Keratinocyte (primary cell): Measurements from ENCODE around the gene SSH2. TPM values are rescaled to one million over a fixed set of nuclear protein-coding genes. Genes with fewer than 3 reads are reported as not detected.

Experiments used
- DNase-seq: peaks from one replicate; pipeline ENCODE4 v3.0.0-alpha.2; 2011; ENCODE audit warnings: low read depth, missing footprints, low spot score
- FAIRE-seq: peaks from 2 replicates; lab custom pipeline; 2011; peaks lifted over from hg19 to GRCh38; lab: Jason Lieb, UNC
- H2AFZ ChIP-seq: 2 replicates; pipeline ENCODE4 v1.6.0; 2012; ENCODE audit warnings: low read length, control low read depth, inconsistent platforms; ENCODE audit not compliant: control insufficient read depth
- H3K27ac ChIP-seq: 2 replicates; pipeline ENCODE4 v1.5.1; 2011; ENCODE audit warnings: low read length; ENCODE audit not compliant: control insufficient read depth, insufficient read depth
- H3K27me3 ChIP-seq: 3 replicates; pipeline ENCODE4 v1.6.0; 2011; ENCODE audit warnings: low read length; ENCODE audit not compliant: control insufficient read depth, insufficient read depth; ENCODE audit errors: extremely low read depth
- H3K36me3 ChIP-seq, 2 experiments: 2 replicates in 1 of 2; 3 replicates in 1 of 2; pipeline ENCODE4 v1.5.1; 2011; ENCODE audit warnings: low read length in 2 of 2, mild to moderate bottlenecking in 1 of 2; ENCODE audit not compliant: control insufficient read depth in 2 of 2, insufficient read depth in 2 of 2; ENCODE audit errors: extremely low read depth in 1 of 2
- H3K4me1 ChIP-seq: 3 replicates; pipeline ENCODE4 v1.5.1; 2011; ENCODE audit warnings: low read length; ENCODE audit not compliant: control insufficient read depth, insufficient read depth; ENCODE audit errors: extremely low read depth
- H3K4me2 ChIP-seq: 3 replicates; pipeline ENCODE4 v1.6.0; 2011; ENCODE audit warnings: low read depth, low read length; ENCODE audit not compliant: control insufficient read depth, insufficient read depth; ENCODE audit errors: extremely low read depth
- H3K4me3 ChIP-seq, 3 experiments: fragments of 200-600 bp in 1 of 3; sonication (generic) in 1 of 3; 2 replicates in 2 of 3; 3 replicates in 1 of 3; pipeline ENCODE4 v1.5.1; 2011 to 2016; ENCODE audit warnings: low read length in 3 of 3, mild to moderate bottlenecking in 3 of 3, control low read depth in 2 of 3, inconsistent platforms in 1 of 3, low read depth in 1 of 3, mixed read lengths in 1 of 3, mixed run types in 1 of 3, moderate library complexity in 1 of 3; ENCODE audit not compliant: control insufficient read depth in 2 of 3, insufficient read depth in 2 of 3; ENCODE audit errors: extremely low read depth in 1 of 3
- H3K79me2 ChIP-seq: 2 replicates; pipeline ENCODE4 v1.6.0; 2012; ENCODE audit warnings: low read length; ENCODE audit not compliant: control insufficient read depth, insufficient read depth
- H3K9ac ChIP-seq: 3 replicates; pipeline ENCODE4 v1.6.0; 2011; ENCODE audit warnings: low read length; ENCODE audit not compliant: control insufficient read depth, insufficient read depth; ENCODE audit errors: extremely low read depth
- H3K9me1 ChIP-seq: 3 replicates; pipeline ENCODE4 v1.6.0; 2011; ENCODE audit warnings: low read length; ENCODE audit not compliant: control insufficient read depth, insufficient read depth; ENCODE audit errors: extremely low read depth
- H3K9me3 ChIP-seq: 2 replicates; pipeline ENCODE4 v1.5.1; 2012; ENCODE audit warnings: low read depth, low read length; ENCODE audit not compliant: control insufficient read depth
- H4K20me1 ChIP-seq: 3 replicates; pipeline ENCODE4 v1.6.0; 2011; ENCODE audit warnings: low read length; ENCODE audit not compliant: control insufficient read depth, insufficient read depth; ENCODE audit errors: extremely low read depth
- CTCF ChIP-seq, 3 experiments: IDR thresholded peaks in 1 of 3; conservative IDR thresholded peaks in 1 of 3; optimal IDR thresholded peaks in 1 of 3; 2 replicates in 2 of 3; 3 replicates in 1 of 3; pipeline versions ENCODE3 to v1.5.1; 2011; ENCODE audit warnings: low read length in 3 of 3, mild to moderate bottlenecking in 3 of 3, moderate library complexity in 2 of 3, control low read depth in 1 of 3, inconsistent platforms in 1 of 3; ENCODE audit not compliant: insufficient read depth in 2 of 3; ENCODE audit errors: extremely low read depth in 1 of 3
- EZH2 ChIP-seq: IDR thresholded peaks from one replicate; pipeline ENCODE4 v1.6.1; 2012; ENCODE audit warnings: inconsistent platforms, mild to moderate bottlenecking, low read length, moderate library complexity
- dilution Hi-C: fragments of 300-500 bp; cut with MboI; formaldehyde crosslinking; loops from one replicate; pipeline ENCODE4 v1.7.0; 2020; ENCODE audit warnings: low sequenced_read_pairs; ENCODE audit not compliant: extremely low pct_ligation_motif_present
- polyA plus RNA-seq, 5 experiments: library from polyadenylated mRNA; depleted of rRNA in 3 of 5; stranded (reverse) in 3 of 5; stranded (forward) in 1 of 5; unstranded in 1 of 5; fragments of >200 nt; gene quantifications; 1 replicate in 1 of 5; 2 replicates in 3 of 5; 3 replicates in 1 of 5; pipeline versions ENCODE4 v1.2.1 to v1.2.3, GENCODE V29; 2011 to 2012; ENCODE audit warnings: missing spikeins in 2 of 5, low read depth in 1 of 5, low replicate concordance in 1 of 5

Gene SSH2
- polyA plus RNA-seq, 1 donor (not counting 4 experiments of a cell fraction or from before 2014, with no cell fraction given): 13.9 TPM

- H3K9me1 ChIP-seq: no peaks in the 10 kb centered on the region
- peaks cover 6% of the 10 kb centered on the region for H3K4me1 ChIP-seq
- no peak overlapping the region for H2AFZ ChIP-seq
- H3K79me2 ChIP-seq: peaks cover 24% of the 10 kb centered on the region
- H3K36me3 ChIP-seq: peaks cover 0 to 2% of the 10 kb centered on the region in 2 experiments
- H3K27me3 ChIP-seq: no peaks in the 10 kb centered on the region
- no peaks in the 10 kb centered on the region for H4K20me1 ChIP-seq
- H3K9ac ChIP-seq: no peak overlapping the region
- no peak overlapping the region for H3K4me2 ChIP-seq
- TF ChIP-seq CTCF (optimal IDR thresholded peaks at IDR 0.05 in 1 of 3, IDR thresholded peaks at IDR 0.05 in 1 of 3, conservative IDR thresholded peaks at IDR 0.05 in 1 of 3; ENCODE audit: extremely low read depth in 1 of 3, insufficient read depth in 2 of 3, low read length in 3 of 3) (no peak), EZH2 (no peak)
- no peak overlapping the region for H3K4me3 ChIP-seq
- dilution Hi-C loops: no loop called here
- FAIRE-seq: no peak
- no peak for DNase-seq
- no peak overlapping the region for H3K27ac ChIP-seq
- no peaks in the 10 kb centered on the region for H3K9me3 ChIP-seq
These were observed 82.3 kb downstream of the SSH2 start for GRCh38 chr17:29847527-29848400.

- DNase-seq (no peak), FAIRE-seq (no peak)
- H3K36me3 ChIP-seq: peaks cover 0 to 2% of the 10 kb centered on the region in 2 experiments
- H4K20me1 ChIP-seq: no peaks in the 10 kb centered on the region
- H3K4me3 ChIP-seq: no peak overlapping the region
- peaks cover 6% of the 10 kb centered on the region for H3K4me1 ChIP-seq
- H3K79me2 ChIP-seq: peaks cover 24% of the 10 kb centered on the region
- no peak overlapping the region for H3K27ac ChIP-seq
- H3K9ac ChIP-seq: no peak overlapping the region
- H2AFZ ChIP-seq: no peak overlapping the region
- no peaks in the 10 kb centered on the region for H3K9me3 ChIP-seq
- dilution Hi-C loops: no loop called here
- H3K27me3 ChIP-seq: no peaks in the 10 kb centered on the region
- TF ChIP-seq EZH2 (no peak), CTCF (optimal IDR thresholded peaks at IDR 0.05 in 1 of 3, IDR thresholded peaks at IDR 0.05 in 1 of 3, conservative IDR thresholded peaks at IDR 0.05 in 1 of 3; ENCODE audit: extremely low read depth in 1 of 3, insufficient read depth in 2 of 3, low read length in 3 of 3) (no peak)
- H3K4me2 ChIP-seq: no peak overlapping the region
- no peaks in the 10 kb centered on the region for H3K9me1 ChIP-seq
These were observed 82.9 kb downstream of the SSH2 start for GRCh38 chr17:29847118-29847517.
